Measurements from ENCODE around the gene CREB3L4. TPM values are rescaled to one million over a fixed set of nuclear protein-coding genes. Genes with fewer than 3 reads are reported as not detected.
A peak's percentile ranks its signal among the peaks of the same experiment; 100 is the strongest.

Gene CREB3L4
- total RNA-seq, 2 donors from 2014 or later, result 109 to 386 TPM

- no peak for DNase-seq (ENCODE audit: low spot score)
- H3K4me1 ChIP-seq (replicated peaks), result no peaks in the 10 kb centered on the region
- H3K4me3 ChIP-seq, result no peak overlapping the region
- TF ChIP-seq CTCF (IDR thresholded peaks at IDR 0.05) (no peak), POLR2A (IDR thresholded peaks at IDR 0.05) (no peak), POLR2AphosphoS5 (IDR thresholded peaks at IDR 0.05) (no peak)
- no peaks in the 10 kb centered on the region for H3K9me3 ChIP-seq
- peaks cover 15 to 19% of the 10 kb centered on the region in 2 donors for H3K36me3 ChIP-seq
- intact Hi-C loops (cut with DNase I), result no loop called here
- no peaks in the 10 kb centered on the region for H3K27me3 ChIP-seq (replicated peaks; ENCODE audit: insufficient read depth)
- no peak overlapping the region for H3K27ac ChIP-seq
- WGBS, result 70% methylated on average over 4 of the region's 4 CpGs
Observed at GRCh38 chr1:153953859-153954365, 13.8 kb upstream of the CREB3L4 start.

GRCh38 chr1:153954826-153955225, 12.9 kb upstream of the CREB3L4 start:
- Histone ChIP-seq H3K27ac (no peak overlapping the region), H3K9me3 (no peaks in the 10 kb centered on the region)
- DNase-seq (ENCODE audit: low spot score), result no peak

GRCh38 chr1:153956997-153957715, 10.5 kb upstream of the CREB3L4 start:
- Histone ChIP-seq H3K36me3 (peaks cover 5 to 7% of the 10 kb centered on the region in 2 donors), H3K9me3 (no peaks in the 10 kb centered on the region), H3K27me3 (replicated peaks; ENCODE audit: insufficient read depth) (no peaks in the 10 kb centered on the region), H3K27ac (peak overlapping the region; percentile 96 to 97), H3K4me3 (peak overlapping the region; percentile 83 to 96), H3K4me1 (replicated peaks) (no peaks in the 10 kb centered on the region)
- DNase-seq (ENCODE audit: low spot score), result no peak
- intact Hi-C loops (cut with DNase I), result no loop called here
- TF ChIP-seq POLR2A (IDR thresholded peaks at IDR 0.05) (no peak), CTCF (IDR thresholded peaks at IDR 0.05) (no peak), POLR2AphosphoS5 (IDR thresholded peaks at IDR 0.05) (no peak)
- WGBS, result 27% methylated on average over 6 of the region's 6 CpGs

More at GRCh38 chr1:153954826-153955225, 12.9 kb upstream of the CREB3L4 start:
- Histone ChIP-seq H3K27me3 (replicated peaks; ENCODE audit: insufficient read depth) (no peaks in the 10 kb centered on the region), H3K4me1 (replicated peaks) (no peaks in the 10 kb centered on the region), H3K36me3 (peaks cover 15 to 19% of the 10 kb centered on the region in 2 donors), H3K4me3 (no peak overlapping the region)
- TF ChIP-seq POLR2A (IDR thresholded peaks at IDR 0.05) (no peak), POLR2AphosphoS5 (IDR thresholded peaks at IDR 0.05) (no peak), CTCF (IDR thresholded peaks at IDR 0.05) (no peak)
- WGBS, result 92% methylated on average over 10 of the region's 10 CpGs
- intact Hi-C loops (cut with DNase I), result no loop called here

- peak overlapping the region; percentile 83 to 96 for H3K4me3 ChIP-seq
- no peaks in the 10 kb centered on the region for H3K4me1 ChIP-seq (replicated peaks)
- no peaks in the 10 kb centered on the region for H3K9me3 ChIP-seq
- peak overlapping the region; percentile 96 to 97 for H3K27ac ChIP-seq
- intact Hi-C loops (cut with DNase I), result no loop called here
- WGBS, result 0% methylated on average over 13 of the region's 13 CpGs
- TF ChIP-seq CTCF (IDR thresholded peaks at IDR 0.05) (no peak), POLR2A (IDR thresholded peaks at IDR 0.05) (no peak), POLR2AphosphoS5 (IDR thresholded peaks at IDR 0.05) (no peak)
- H3K27me3 ChIP-seq (replicated peaks; ENCODE audit: insufficient read depth), result no peaks in the 10 kb centered on the region
- peaks cover 0 to 1% of the 10 kb centered on the region in 2 donors for H3K36me3 ChIP-seq
- no peak for DNase-seq (ENCODE audit: low spot score)
Observed at GRCh38 chr1:153957744-153958110, 10.0 kb upstream of the CREB3L4 start.
